AG04449 (cell line): Measurements from ENCODE around the gene RCC1.
"Not testable (repeated sequence)": the region's sequence is repeated elsewhere in the genome, so short reads cannot be mapped to it uniquely, and the experiment has no call there.

Experiments
- CTCF ChIA-PET: fragments of 350-600 bp; formaldehyde crosslinking; extraction: SDS; loops from one replicate; lab custom pipeline; 2021; ENCODE audit warnings: antibody characterized with exemption; lab: Yijun Ruan, JAX
- POLR2A ChIA-PET: fragments of 400-600, 350-600 bp; formaldehyde crosslinking; extraction: SDS; loops from one replicate; lab custom pipeline; 2020; ENCODE audit warnings: antibody characterized with exemption, inconsistent platforms; lab: Yijun Ruan, JAX
- DNase-seq: peaks from one replicate; pipeline ENCODE4 v3.0.0-alpha.2; 2010; ENCODE audit warnings: low read depth, low spot score
- H3K4me3 ChIP-seq: 2 replicates; pipeline ENCODE4 v1.5.1; 2011; ENCODE audit warnings: low read depth, mild to moderate bottlenecking, control low read depth, low read length
- CTCF ChIP-seq: IDR thresholded peaks from one replicate; pipeline ENCODE4 v1.5.1; 2011; ENCODE audit warnings: mild to moderate bottlenecking, moderate library complexity, low read length, control low read depth, inconsistent platforms; ENCODE audit not compliant: insufficient read depth; ENCODE audit errors: missing control alignments

RCC1 gene

GRCh38 chr1:28578696-28579218 lies 72.9 kb downstream of the RCC1 start:
- ChIA-PET CTCF (interaction anchor here (0.7 to 4.3 kb wide), 5 partner anchors 8 to 299 kb away, joined by 3 to 31 read pairs (median 3); no protein-coding TSS in a partner anchor), POLR2A (interaction anchor here (0.5 to 4.9 kb wide), 7 partner anchors 9 to 329 kb away, joined by 3 to 57 read pairs (median 4); partner anchors contain the start of genes TAF12 and TRNAU1AP)
- no peak for TF ChIP-seq CTCF
- H3K4me3 ChIP-seq = no peak overlapping the region
- no peak for DNase-seq

GRCh38 chr1:28579401-28579800 lies 73.6 kb downstream of the RCC1 start:
- no peak for TF ChIP-seq CTCF
- peak overlapping the region; percentile 93 for H3K4me3 ChIP-seq
- ChIA-PET CTCF (interaction anchor here (0.7 to 4.3 kb wide), 5 partner anchors 8 to 298 kb away, joined by 3 to 31 read pairs (median 3); no protein-coding TSS in a partner anchor), POLR2A (interaction anchor here (0.5 to 4.9 kb wide), 7 partner anchors 9 to 330 kb away, joined by 3 to 57 read pairs (median 4); partner anchors contain the start of genes TAF12 and TRNAU1AP)
- DNase-seq = no peak

- CTCF ChIA-PET = interaction anchor here (0.7 to 4.3 kb wide), 8 partner anchors 10 to 332 kb away, joined by 3 to 31 read pairs (median 4); partner anchors contain the start of gene TAF12
- POLR2A ChIA-PET = interaction anchor here (0.7 to 4.9 kb wide), 37 partner anchors 8 to 808 kb away, joined by 3 to 57 read pairs (median 5); partner anchors contain the start of genes ATP5IF1, PHACTR4, RAB42 and RCC1
- peak overlapping the region; percentile 93 for H3K4me3 ChIP-seq
- no peak for DNase-seq
- TF ChIP-seq CTCF = peak; percentile 24
Observed at GRCh38 chr1:28580722-28581530, 75.1 kb downstream of the RCC1 start.

GRCh38 chr1:28581531-28582247 lies 75.8 kb downstream of the RCC1 start:
- CTCF ChIA-PET = interaction anchor here (0.7 to 4.3 kb wide), 7 partner anchors 9 to 295 kb away, joined by 3 to 31 read pairs (median 3); partner anchors contain the start of gene TAF12
- DNase-seq = peak; percentile 61
- no peak for TF ChIP-seq CTCF
- POLR2A ChIA-PET = interaction anchor here (0.6 to 4.9 kb wide), 42 partner anchors 9 to 809 kb away, joined by 3 to 57 read pairs (median 5); partner anchors contain the start of genes GMEB1, PHACTR4, RAB42 and RCC1
- H3K4me3 ChIP-seq = peak overlapping the region; percentile 93

- H3K4me3 ChIP-seq = peak overlapping the region; percentile 93
- ChIA-PET CTCF (interaction anchor here (0.7 to 4.3 kb wide), 4 partner anchors 8 to 172 kb away, joined by 3 to 31 read pairs (median 5); no protein-coding TSS in a partner anchor), POLR2A (interaction anchor here (0.6 to 4.9 kb wide), 38 partner anchors 8 to 810 kb away, joined by 3 to 57 read pairs (median 5); partner anchors contain the start of genes GMEB1, PHACTR4, RAB42 and RCC1)
- DNase-seq = no peak
- no peak for TF ChIP-seq CTCF
Observed at GRCh38 chr1:28582248-28582615, 76.4 kb downstream of the RCC1 start.

- DNase-seq, POLR2A ChIA-PET, H3K4me3 ChIP-seq: not testable (repeated sequence)
- CTCF ChIA-PET = interaction anchor here (1.6 kb wide), 1 partner anchor 15 kb away, joined by 3 read pairs; no protein-coding TSS in a partner anchor
Observed at GRCh38 chr1:28586585-28587391, 80.9 kb downstream of the RCC1 start.
